Measurements from ENCODE around the gene OSBPL5. TPM values are rescaled to one million over a fixed set of nuclear protein-coding genes. Genes with fewer than 3 reads are reported as not detected.

The OSBPL5 gene
- total and polyA plus RNA-seq, 9 of the 15 experiments (the other 6 are each of a cell fraction or from before 2014, with no cell fraction given), result 0.06 to 14.8 (median 3.2) TPM

- intact Hi-C loops (cut with micrococcal nuclease) (no loop called here), in situ Hi-C loops (cut with MboI) (no loop called here)
- 77% methylated on average over 17 of the region's 17 CpGs for WGBS (ENCODE audit: insufficient coverage, low coverage, missing lambda C conversion rate)
- ATAC-seq, result no peak
- no peaks in the 10 kb centered on the region for H3K27me3 ChIP-seq (ENCODE audit: control insufficient read depth in 2 of 2, insufficient read depth in 2 of 2, low read length in 2 of 2)
- peaks cover 3% of the 10 kb centered on the region for H3K9me1 ChIP-seq (ENCODE audit: control insufficient read depth, insufficient read depth, low read length)
- no peak for FAIRE-seq
- peaks cover 0 to 69% of the 10 kb centered on the region in 2 experiments; a peak in 2 of 5 replicates for H3K4me1 ChIP-seq (replicated peaks in 1 of 2; ENCODE audit: control insufficient read depth in 2 of 2, insufficient read depth in 2 of 2, low read length in 2 of 2)
- no peaks in the 10 kb centered on the region for H3K36me3 ChIP-seq (ENCODE audit: control insufficient read depth, insufficient read depth, low read length)
- TF ChIP-seq FUS (optimal IDR thresholded peaks at IDR 0.05; ENCODE audit: low read depth, low read length) (no peak), MAZ (CRISPR knock-in tag; conservative IDR thresholded peaks at IDR 0.05 in 1 of 2, IDR thresholded peaks at IDR 0.05 in 1 of 2) (peak in 1 of 2 experiments; percentile 46; a peak in 1 of 4 replicates)
- peak overlapping the region in 1 of 2 experiments; percentile 71; a peak in 2 of 4 replicates for H3K9ac ChIP-seq (ENCODE audit: insufficient read depth in 1 of 2, low read depth in 2 of 2, low read length in 2 of 2)
- POLR2A ChIA-PET, result interaction anchor here (0.6 to 1.4 kb wide), 3 partner anchors 8 to 250 kb away, joined by 3 to 8 read pairs (median 3); partner anchors contain the start of gene CARS1
- H3K9me3 ChIP-seq (replicated peaks; ENCODE audit: control insufficient read depth, insufficient read depth, low read depth, low read length), result no peaks in the 10 kb centered on the region
- no TSS peak for BruUV-seq (replicated peaks)
- H3K4me2 ChIP-seq (ENCODE audit: insufficient read depth, low read length), result no peak overlapping the region
- no peak for DNase-seq (ENCODE audit: extremely low read depth in 1 of 4, low spot score in 3 of 4)
- no peak overlapping the region for H2AFZ ChIP-seq (ENCODE audit: low read depth, low read length)
- CTCF ChIA-PET (ENCODE audit: low intra/inter-chr PET ratio), result no interaction called here
- no peaks in the 10 kb centered on the region for H3K79me2 ChIP-seq (ENCODE audit: control insufficient read depth, insufficient read depth, low read length)
- H3K27ac ChIP-seq (ENCODE audit: extremely low read depth, low read depth, low read length), result no peak overlapping the region
- no peak overlapping the region for H3K4me3 ChIP-seq
- H4K20me1 ChIP-seq (replicated peaks; ENCODE audit: control insufficient read depth, insufficient read depth, low read length), result peaks cover 13% of the 10 kb centered on the region; the same call in 1 of the 2 replicates
These were observed 27.5 kb downstream of the OSBPL5 start for GRCh38 chr11:3137486-3138177.
